ENCODE measurements around the gene METTL14.

The METTL14 gene

GRCh38 chr4:118761397-118762016, 76.3 kb downstream of the METTL14 start:
- H3K9me3 Mint-ChIP-seq, result no peaks in the 10 kb centered on the region
- no peaks in the 10 kb centered on the region for H3K4me1 Mint-ChIP-seq
- ATAC-seq (no peak), DNase-seq (no peak)
- H3K4me3 Mint-ChIP-seq, result no peak overlapping the region
- H3K27me3 Mint-ChIP-seq, result no peaks in the 10 kb centered on the region
- no peak overlapping the region for H3K27ac Mint-ChIP-seq

DNA sequence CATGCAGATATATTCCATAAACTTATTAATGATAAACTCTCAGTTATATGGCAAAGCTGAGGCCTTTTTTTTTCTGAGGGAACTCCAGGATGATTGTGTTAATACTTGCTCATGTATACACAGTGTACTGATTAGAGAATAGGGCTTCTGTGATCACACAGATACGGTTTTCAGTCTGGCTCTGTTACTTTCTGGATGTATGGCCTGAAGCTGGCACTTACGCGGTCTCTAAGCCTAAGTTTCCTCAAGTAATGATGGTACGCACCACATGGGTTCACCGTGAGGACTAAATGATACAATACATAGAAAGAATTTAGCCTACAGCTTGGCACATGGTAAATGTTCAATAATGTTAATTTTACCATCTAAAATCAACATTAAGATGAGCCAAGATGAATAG, 77.0 kb downstream of the METTL14 start:
- H3K27ac Mint-ChIP-seq, result no peak overlapping the region
- ATAC-seq (no peak), DNase-seq (no peak)
- no peaks in the 10 kb centered on the region for H3K9me3 Mint-ChIP-seq
- no peaks in the 10 kb centered on the region for H3K4me1 Mint-ChIP-seq
- H3K4me3 Mint-ChIP-seq, result no peak overlapping the region
- no peaks in the 10 kb centered on the region for H3K27me3 Mint-ChIP-seq

- H3K27me3 Mint-ChIP-seq, result no peaks in the 10 kb centered on the region
- H3K27ac Mint-ChIP-seq, result no peak overlapping the region
- H3K4me3 Mint-ChIP-seq, result no peak overlapping the region
- DNase-seq (no peak), ATAC-seq (no peak)
- H3K9me3 Mint-ChIP-seq, result no peaks in the 10 kb centered on the region
- H3K4me1 Mint-ChIP-seq, result no peaks in the 10 kb centered on the region
These were observed 77.7 kb downstream of the METTL14 start for GRCh38 chr4:118762730-118763477.
